Measurements from ENCODE around the gene CPA3. TPM values are rescaled to one million over a fixed set of nuclear protein-coding genes. Genes with fewer than 3 reads are reported as not detected.

CPA3 gene
- total RNA-seq, 4 donors from 2014 or later, result 0.60 to 6.9 (median 2.8) TPM

DNA sequence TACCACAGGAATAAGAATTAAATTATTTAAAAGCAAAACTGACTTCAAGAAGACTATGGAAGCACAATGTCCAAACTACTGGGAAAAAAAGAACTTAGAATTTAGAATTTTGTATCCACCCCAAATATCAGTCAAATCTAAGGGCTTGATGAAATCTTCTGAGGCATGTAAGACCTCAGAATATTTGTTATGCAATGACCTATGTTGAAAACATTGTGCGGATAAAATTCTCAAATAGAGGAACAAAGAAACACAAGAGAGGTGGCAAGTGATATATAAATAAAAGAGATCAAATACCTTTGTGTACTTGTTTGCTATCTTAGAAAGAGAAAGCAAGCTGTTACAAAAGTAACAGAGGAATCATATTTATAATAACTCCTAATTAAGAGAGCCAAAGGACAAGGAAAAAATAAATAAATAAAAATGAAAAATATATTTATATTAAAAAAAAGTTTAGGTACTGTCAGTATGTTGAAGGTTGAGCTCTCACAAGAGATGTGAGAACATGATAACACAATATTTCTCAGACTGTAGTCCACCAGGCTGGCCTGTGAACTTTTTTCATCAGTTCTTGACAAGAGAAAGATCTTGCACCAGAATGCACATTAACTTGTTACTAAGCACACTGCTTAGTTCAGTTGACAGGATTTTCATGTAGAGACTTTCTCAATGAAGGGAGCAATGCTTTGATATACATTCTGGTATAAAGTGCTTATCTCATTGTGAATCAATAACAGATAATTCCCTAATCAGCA lies 50.0 kb downstream of the CPA3 start:
- no peak for DNase-seq (ENCODE audit: low spot score in 2 of 2)
- no peak for TF ChIP-seq POLR2A (IDR thresholded peaks at IDR 0.05)
- TF ChIP-seq, protein P1, sequence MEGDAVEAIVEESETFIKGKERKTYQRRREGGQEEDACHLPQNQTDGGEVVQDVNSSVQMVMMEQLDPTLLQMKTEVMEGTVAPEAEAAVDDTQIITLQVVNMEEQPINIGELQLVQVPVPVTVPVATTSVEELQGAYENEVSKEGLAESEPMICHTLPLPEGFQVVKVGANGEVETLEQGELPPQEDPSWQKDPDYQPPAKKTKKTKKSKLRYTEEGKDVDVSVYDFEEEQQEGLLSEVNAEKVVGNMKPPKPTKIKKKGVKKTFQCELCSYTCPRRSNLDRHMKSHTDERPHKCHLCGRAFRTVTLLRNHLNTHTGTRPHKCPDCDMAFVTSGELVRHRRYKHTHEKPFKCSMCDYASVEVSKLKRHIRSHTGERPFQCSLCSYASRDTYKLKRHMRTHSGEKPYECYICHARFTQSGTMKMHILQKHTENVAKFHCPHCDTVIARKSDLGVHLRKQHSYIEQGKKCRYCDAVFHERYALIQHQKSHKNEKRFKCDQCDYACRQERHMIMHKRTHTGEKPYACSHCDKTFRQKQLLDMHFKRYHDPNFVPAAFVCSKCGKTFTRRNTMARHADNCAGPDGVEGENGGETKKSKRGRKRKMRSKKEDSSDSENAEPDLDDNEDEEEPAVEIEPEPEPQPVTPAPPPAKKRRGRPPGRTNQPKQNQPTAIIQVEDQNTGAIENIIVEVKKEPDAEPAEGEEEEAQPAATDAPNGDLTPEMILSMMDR (IDR thresholded peaks at IDR 0.05), result no peak
- TF ChIP-seq EP300 (IDR thresholded peaks at IDR 0.05), result no peak
- Histone ChIP-seq H3K27ac (no peak overlapping the region), H3K4me1 (no peaks in the 10 kb centered on the region), H3K27me3 (no peaks in the 10 kb centered on the region), H3K9me3 (peaks cover 0 to 9% (median 0%) of the 10 kb centered on the region in 4 donors), H3K4me3 (no peak overlapping the region), H3K36me3 (no peaks in the 10 kb centered on the region)
- WGBS, 2 donors, result 89 to 90% methylated on average over 1 of the region's 1 CpG

DNA sequence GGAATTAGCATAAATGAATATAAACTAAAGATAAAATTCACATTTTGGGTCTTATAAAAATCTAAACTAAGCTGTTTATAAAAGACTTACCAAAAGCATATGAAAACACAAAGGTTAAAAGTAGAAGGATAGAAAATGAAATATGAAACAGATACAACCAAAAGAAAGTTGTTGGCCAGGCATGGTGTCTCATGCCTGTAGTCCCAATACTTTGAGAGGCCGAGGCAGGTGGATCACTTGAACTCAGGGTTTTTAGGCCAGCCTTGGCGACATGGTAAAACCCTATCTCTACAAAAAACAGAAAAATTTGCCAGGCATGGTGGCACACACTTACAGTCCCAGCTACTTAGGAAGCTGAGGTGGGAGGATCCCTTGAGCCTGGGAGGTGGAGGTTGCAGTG lies 51.0 kb downstream of the CPA3 start:
- DNase-seq (ENCODE audit: low spot score in 2 of 2), result no peak
- Histone ChIP-seq H3K27ac (no peak overlapping the region), H3K4me3 (no peak overlapping the region), H3K36me3 (no peaks in the 10 kb centered on the region), H3K9me3 (peaks cover 0 to 17% (median 2%) of the 10 kb centered on the region in 4 donors), H3K4me1 (no peaks in the 10 kb centered on the region), H3K27me3 (no peaks in the 10 kb centered on the region)
- WGBS, 2 donors, result 91 to 95% methylated on average over 2 of the region's 2 CpGs
- TF ChIP-seq POLR2A (IDR thresholded peaks at IDR 0.05) (no peak), EP300 (IDR thresholded peaks at IDR 0.05) (no peak)
- TF ChIP-seq, protein P1 (IDR thresholded peaks at IDR 0.05), result no peak

DNA sequence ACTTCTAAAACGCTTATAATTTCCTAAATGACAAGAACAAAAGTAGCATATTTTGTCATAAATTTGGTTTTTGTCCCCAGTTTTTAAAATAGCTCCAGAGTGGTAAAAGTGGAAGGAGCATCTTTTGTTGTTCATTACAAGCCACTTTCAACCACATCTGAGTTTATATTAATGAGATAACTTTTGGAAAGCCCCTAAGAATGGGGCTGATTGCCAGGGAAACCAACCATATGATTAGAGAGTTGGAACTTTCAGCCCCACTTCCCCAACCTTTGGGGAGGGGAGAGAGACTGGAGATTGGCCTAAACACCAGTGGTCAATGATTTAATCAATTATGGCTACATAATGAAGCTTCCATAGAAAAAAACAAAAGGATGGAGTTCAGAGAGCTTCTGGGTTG lies 57.4 kb downstream of the CPA3 start:
- H3K9me3 ChIP-seq, result peaks cover 0 to 18% (median 7%) of the 10 kb centered on the region in 4 donors
- 87 to 95% methylated on average over 1 of the region's 1 CpG for WGBS, 2 donors
- no peak overlapping the region for H3K27ac ChIP-seq
- no peaks in the 10 kb centered on the region for H3K36me3 ChIP-seq
- no peaks in the 10 kb centered on the region for H3K27me3 ChIP-seq
- TF ChIP-seq POLR2A (IDR thresholded peaks at IDR 0.05) (no peak), EP300 (IDR thresholded peaks at IDR 0.05) (no peak)
- TF ChIP-seq, protein P1 (IDR thresholded peaks at IDR 0.05), result no peak
- DNase-seq (ENCODE audit: low spot score in 2 of 2), result no peak
- no peak overlapping the region for H3K4me3 ChIP-seq
- no peaks in the 10 kb centered on the region for H3K4me1 ChIP-seq

DNA sequence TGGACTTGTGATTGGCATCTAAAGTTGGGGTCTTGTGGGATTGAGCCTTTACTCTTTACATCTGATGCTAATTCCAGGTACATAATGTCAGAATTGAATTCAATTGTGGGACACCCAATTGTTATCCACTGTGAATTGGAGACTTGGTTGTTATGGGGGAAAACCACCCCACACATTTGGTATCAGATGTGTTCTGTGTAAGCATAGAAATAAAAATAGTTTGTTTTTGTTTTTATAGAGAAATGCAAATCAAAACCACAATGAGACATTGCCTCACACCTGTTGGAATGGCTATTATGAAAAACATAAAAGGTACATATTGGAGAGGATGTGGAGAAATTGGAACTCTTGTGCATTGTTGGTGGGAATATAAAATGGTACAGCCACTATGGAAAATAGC lies 58.5 kb downstream of the CPA3 start:
- DNase-seq (ENCODE audit: low spot score in 2 of 2), result no peak

DNA sequence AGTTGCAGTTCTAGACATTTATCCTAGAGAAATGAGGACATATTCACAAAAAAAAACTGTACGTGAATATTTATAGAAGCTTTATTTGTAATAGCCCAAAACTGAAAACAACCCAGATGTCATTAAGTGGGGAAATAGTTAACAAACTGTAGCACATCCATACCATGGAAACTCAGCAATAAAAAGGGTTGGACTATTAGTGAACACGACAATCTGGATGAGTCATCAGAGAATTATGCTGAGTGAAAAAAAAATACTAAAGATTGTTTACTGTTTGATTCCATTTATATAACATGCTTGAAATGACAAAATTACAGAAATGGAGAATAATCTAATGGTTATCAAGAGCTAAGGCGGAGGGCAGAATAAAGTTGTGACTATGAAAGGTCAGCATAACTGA lies 59.5 kb downstream of the CPA3 start:
- WGBS, 2 donors, result 32 to 40% methylated on average over 3 of the region's 3 CpGs
- H3K9me3 ChIP-seq, result peaks cover 0 to 14% (median 7%) of the 10 kb centered on the region in 4 donors
- H3K4me1 ChIP-seq, result no peaks in the 10 kb centered on the region
- H3K4me3 ChIP-seq, result no peak overlapping the region
- DNase-seq (ENCODE audit: low spot score in 2 of 2), result no peak
- H3K27me3 ChIP-seq, result no peaks in the 10 kb centered on the region
- H3K27ac ChIP-seq, result no peak overlapping the region
- H3K36me3 ChIP-seq, result no peaks in the 10 kb centered on the region
- TF ChIP-seq EP300 (IDR thresholded peaks at IDR 0.05), result no peak
- TF ChIP-seq, protein P1 (IDR thresholded peaks at IDR 0.05), result no peak
- TF ChIP-seq POLR2A (IDR thresholded peaks at IDR 0.05), result no peak

More for the DNA sequence above, 58.5 kb downstream of the CPA3 start:
- TF ChIP-seq EP300 (IDR thresholded peaks at IDR 0.05), result no peak
- TF ChIP-seq, protein P1 (IDR thresholded peaks at IDR 0.05), result no peak
- no peak for TF ChIP-seq POLR2A (IDR thresholded peaks at IDR 0.05)
- Histone ChIP-seq H3K27me3 (no peaks in the 10 kb centered on the region), H3K36me3 (no peaks in the 10 kb centered on the region), H3K4me3 (no peak overlapping the region), H3K4me1 (no peaks in the 10 kb centered on the region), H3K9me3 (peaks cover 0 to 18% (median 7%) of the 10 kb centered on the region in 4 donors), H3K27ac (no peak overlapping the region)

Measured in tibial nerve (tissue), 4 donors.